Measurements from ENCODE around the gene THSD4.

Gene THSD4

DNA sequence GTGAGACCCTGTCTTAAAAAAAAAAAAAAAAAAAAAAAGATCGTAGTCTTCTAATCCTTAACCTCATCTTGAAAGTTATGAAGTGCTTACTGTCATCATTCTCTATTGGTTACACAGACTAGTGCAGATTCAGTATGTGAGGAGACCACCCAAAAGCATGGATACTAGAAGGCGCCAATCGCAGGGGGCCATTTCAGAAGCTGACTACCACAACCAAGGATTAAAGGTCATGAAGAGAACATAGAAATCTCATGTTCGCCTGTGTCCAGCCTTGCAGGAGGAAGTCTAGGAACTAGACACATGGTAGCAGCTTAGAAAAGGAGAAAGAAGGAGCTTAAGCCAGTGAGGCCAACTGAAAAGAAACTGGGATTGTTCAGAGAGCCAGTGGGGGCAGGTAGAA, 207.8 kb downstream of the THSD4 start:
- DNase-seq (ENCODE audit: low read depth in 1 of 2, low spot score in 1 of 2) = no peak
- H3K27ac ChIP-seq (replicated peaks) = no peak overlapping the region
- no peak for TF ChIP-seq SPI1 (IDR thresholded peaks at IDR 0.05; ENCODE audit: borderline replicate concordance, low read depth)
- TF ChIP-seq, protein P1, sequence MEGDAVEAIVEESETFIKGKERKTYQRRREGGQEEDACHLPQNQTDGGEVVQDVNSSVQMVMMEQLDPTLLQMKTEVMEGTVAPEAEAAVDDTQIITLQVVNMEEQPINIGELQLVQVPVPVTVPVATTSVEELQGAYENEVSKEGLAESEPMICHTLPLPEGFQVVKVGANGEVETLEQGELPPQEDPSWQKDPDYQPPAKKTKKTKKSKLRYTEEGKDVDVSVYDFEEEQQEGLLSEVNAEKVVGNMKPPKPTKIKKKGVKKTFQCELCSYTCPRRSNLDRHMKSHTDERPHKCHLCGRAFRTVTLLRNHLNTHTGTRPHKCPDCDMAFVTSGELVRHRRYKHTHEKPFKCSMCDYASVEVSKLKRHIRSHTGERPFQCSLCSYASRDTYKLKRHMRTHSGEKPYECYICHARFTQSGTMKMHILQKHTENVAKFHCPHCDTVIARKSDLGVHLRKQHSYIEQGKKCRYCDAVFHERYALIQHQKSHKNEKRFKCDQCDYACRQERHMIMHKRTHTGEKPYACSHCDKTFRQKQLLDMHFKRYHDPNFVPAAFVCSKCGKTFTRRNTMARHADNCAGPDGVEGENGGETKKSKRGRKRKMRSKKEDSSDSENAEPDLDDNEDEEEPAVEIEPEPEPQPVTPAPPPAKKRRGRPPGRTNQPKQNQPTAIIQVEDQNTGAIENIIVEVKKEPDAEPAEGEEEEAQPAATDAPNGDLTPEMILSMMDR (IDR thresholded peaks at IDR 0.05; ENCODE audit: insufficient read depth, low read length) = no peak
- H3K27me3 ChIP-seq (ENCODE audit: insufficient read depth, poor library complexity, severe bottlenecking) = no peaks in the 10 kb centered on the region
- no peak overlapping the region for H3K4me3 ChIP-seq (replicated peaks; ENCODE audit: insufficient read depth, low read length)

GRCh38 chr15:71323584-71323983, 208.3 kb downstream of the THSD4 start:
- TF ChIP-seq POLR2AphosphoS5 (IDR thresholded peaks at IDR 0.05; ENCODE audit: low read depth) (no peak), SPI1 (IDR thresholded peaks at IDR 0.05; ENCODE audit: borderline replicate concordance, low read depth) (no peak), GABPA (IDR thresholded peaks at IDR 0.05; ENCODE audit: low read depth) (no peak), REST (IDR thresholded peaks at IDR 0.05; ENCODE audit: insufficient replicate concordance, low read depth) (no peak)
- TF ChIP-seq, protein P1 (IDR thresholded peaks at IDR 0.05; ENCODE audit: insufficient read depth, low read length) = no peak
- H3K27ac ChIP-seq (replicated peaks) = no peak overlapping the region

GRCh38 chr15:71325481-71325880, 210.2 kb downstream of the THSD4 start:
- Histone ChIP-seq H3K4me3 (replicated peaks; ENCODE audit: insufficient read depth, low read length) (no peak overlapping the region), H3K27ac (replicated peaks) (no peak overlapping the region), H3K27me3 (ENCODE audit: insufficient read depth, poor library complexity, severe bottlenecking) (no peaks in the 10 kb centered on the region)
- DNase-seq (ENCODE audit: low read depth in 1 of 2, low spot score in 1 of 2) = no peak
- TF ChIP-seq POLR2AphosphoS5 (IDR thresholded peaks at IDR 0.05; ENCODE audit: low read depth) (no peak), REST (IDR thresholded peaks at IDR 0.05; ENCODE audit: insufficient replicate concordance, low read depth) (no peak), SPI1 (IDR thresholded peaks at IDR 0.05; ENCODE audit: borderline replicate concordance, low read depth) (no peak), GABPA (IDR thresholded peaks at IDR 0.05; ENCODE audit: low read depth) (no peak)
- TF ChIP-seq, protein P1 (IDR thresholded peaks at IDR 0.05; ENCODE audit: insufficient read depth, low read length) = no peak

More at GRCh38 chr15:71323584-71323983, 208.3 kb downstream of the THSD4 start:
- Histone ChIP-seq H3K4me3 (replicated peaks; ENCODE audit: insufficient read depth, low read length) (no peak overlapping the region), H3K27me3 (ENCODE audit: insufficient read depth, poor library complexity, severe bottlenecking) (no peaks in the 10 kb centered on the region)
- no peak for DNase-seq (ENCODE audit: low read depth in 1 of 2, low spot score in 1 of 2)

DNA sequence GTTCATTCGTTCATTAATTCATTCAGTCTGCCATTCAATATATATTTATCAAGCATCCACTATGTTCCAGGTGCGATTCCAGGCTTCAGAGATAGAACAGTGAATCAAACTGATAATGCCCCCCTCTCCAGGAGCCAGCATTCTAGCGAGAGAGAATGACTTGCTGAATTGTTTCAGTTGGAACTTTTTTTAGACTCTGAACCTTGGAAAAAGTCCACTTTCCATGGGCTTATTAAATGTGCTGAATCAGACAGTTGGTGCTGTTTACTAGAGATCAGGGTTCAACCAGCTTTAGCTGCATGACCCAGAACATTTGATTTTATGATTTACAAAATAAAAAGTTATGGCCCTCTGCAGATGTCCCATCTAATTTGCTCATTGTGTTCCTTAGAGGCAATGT, 213.2 kb downstream of the THSD4 start:
- DNase-seq (ENCODE audit: low read depth in 1 of 2, low spot score in 1 of 2) = no peak
- Histone ChIP-seq H3K4me3 (replicated peaks; ENCODE audit: insufficient read depth, low read length) (no peak overlapping the region), H3K27me3 (ENCODE audit: insufficient read depth, poor library complexity, severe bottlenecking) (no peaks in the 10 kb centered on the region), H3K27ac (replicated peaks) (no peak overlapping the region)
- TF ChIP-seq GABPA (IDR thresholded peaks at IDR 0.05; ENCODE audit: low read depth) (no peak), POLR2AphosphoS5 (IDR thresholded peaks at IDR 0.05; ENCODE audit: low read depth) (no peak), REST (IDR thresholded peaks at IDR 0.05; ENCODE audit: insufficient replicate concordance, low read depth) (no peak), SPI1 (IDR thresholded peaks at IDR 0.05; ENCODE audit: borderline replicate concordance, low read depth) (no peak)
- TF ChIP-seq, protein P1 (IDR thresholded peaks at IDR 0.05; ENCODE audit: insufficient read depth, low read length) = no peak

All from HL-60 (cell line).